Neural cell (in vitro differentiated cells): ENCODE results near the gene KIF14. TPM values are rescaled to one million over a fixed set of nuclear protein-coding genes. Genes with fewer than 3 reads are reported as not detected.

Experiments used
- H2AFZ ChIP-seq: fragments of 200-600, 300-800 bp; sonication (generic), shearing (Covaris generic); 2 replicates; pipeline ENCODE4 v1.6.0; 2014; ENCODE audit warnings: low read depth, mild to moderate bottlenecking, antibody characterized with exemption, low read length, moderate library complexity
- H3F3A ChIP-seq: fragments of 200-600 bp; shearing (Covaris generic); 2 replicates; pipeline ENCODE4 v1.6.1; 2016; ENCODE audit warnings: mild to moderate bottlenecking, moderate library complexity, mixed read lengths, antibody characterized with exemption, low read length; ENCODE audit not compliant: insufficient read depth, poor library complexity, severe bottlenecking
- H3K27ac ChIP-seq: fragments of 200-600, 300-800 bp; sonication (generic), shearing (Covaris generic); 2 replicates; pipeline ENCODE4 v1.5.1; 2014; ENCODE audit warnings: mild to moderate bottlenecking, low read length, moderate library complexity
- H3K27me3 ChIP-seq: fragments of 300-800, 200-600 bp; sonication (generic), shearing (Covaris generic); 2 replicates; pipeline ENCODE4 v1.6.0; 2014; ENCODE audit warnings: mild to moderate bottlenecking, low read depth, low read length, moderate library complexity; ENCODE audit not compliant: insufficient read depth
- H3K36me3 ChIP-seq: fragments of 300-800, 200-600 bp; sonication (generic), shearing (Covaris generic); 2 replicates; pipeline ENCODE4 v1.5.1; 2014; ENCODE audit warnings: mild to moderate bottlenecking, antibody characterized with exemption, low read length, moderate library complexity; ENCODE audit not compliant: insufficient read depth
- H3K4me2 ChIP-seq: fragments of 300-800, 200-600 bp; sonication (generic), shearing (Covaris generic); 2 replicates; pipeline ENCODE4 v1.6.0; 2014; ENCODE audit warnings: mild to moderate bottlenecking, low read length
- H3K4me3 ChIP-seq: fragments of 300-800, 200-600 bp; sonication (generic), shearing (Covaris generic); 2 replicates; pipeline ENCODE4 v1.5.1; 2014; ENCODE audit warnings: mild to moderate bottlenecking, low read length, moderate library complexity
- H3K79me2 ChIP-seq: fragments of 200-600 bp; shearing (Covaris generic); replicated peaks from 2 replicates; pipeline ENCODE4 v1.6.0; 2014; ENCODE audit warnings: mild to moderate bottlenecking, low read length, moderate library complexity; ENCODE audit not compliant: insufficient read depth
- H3K9ac ChIP-seq: fragments of 300-800, 200-600 bp; sonication (generic), shearing (Covaris generic); 2 replicates; pipeline ENCODE4 v1.6.1; 2016; ENCODE audit warnings: mild to moderate bottlenecking, low read length, mixed read lengths
- H3K9me2 ChIP-seq: fragments of 200-600 bp; shearing (Covaris generic); 2 replicates; pipeline ENCODE4 v1.6.1; 2016; ENCODE audit warnings: mild to moderate bottlenecking, low read length, mixed read lengths; ENCODE audit not compliant: insufficient read depth
- H3K9me3 ChIP-seq: fragments of 200-600, 300-800 bp; sonication (generic), shearing (Covaris generic); 2 replicates; pipeline ENCODE4 v1.6.1; 2016; ENCODE audit warnings: mild to moderate bottlenecking, mixed run types, low read length, moderate library complexity, mixed read lengths
- H4K20me1 ChIP-seq: fragments of 200-600 bp; shearing (Covaris generic); 2 replicates; pipeline ENCODE4 v1.6.1; 2016; ENCODE audit warnings: mild to moderate bottlenecking, mixed run types; ENCODE audit not compliant: insufficient read depth
- EP300 ChIP-seq: fragments of 450-650 bp; conservative IDR thresholded peaks from 2 replicates; pipeline ENCODE4 v1.6.1; 2014; ENCODE audit warnings: antibody characterized with exemption, mild to moderate bottlenecking, moderate library complexity; ENCODE audit not compliant: poor library complexity, severe bottlenecking
- EZH2 ChIP-seq: fragments of 200-600, 300-800 bp; shearing (Covaris generic), sonication (generic); IDR thresholded peaks from 2 replicates; pipeline ENCODE4 v1.6.1; 2014; ENCODE audit warnings: antibody characterized with exemption, low read length, borderline replicate concordance, mild to moderate bottlenecking; ENCODE audit not compliant: insufficient read depth, poor library complexity, severe bottlenecking
- MXI1 ChIP-seq: fragments of 450-650 bp; conservative IDR thresholded peaks from 2 replicates; pipeline ENCODE4 v1.6.1; 2014; ENCODE audit warnings: antibody characterized with exemption, mild to moderate bottlenecking; ENCODE audit not compliant: poor library complexity, severe bottlenecking
- POLR2AphosphoS5 ChIP-seq: IDR thresholded peaks from 2 replicates; pipeline ENCODE4 v1.6.1; 2012
- RAD21 ChIP-seq: fragments of 450-650 bp; conservative IDR thresholded peaks from 2 replicates; pipeline ENCODE4 v1.6.1; 2014; ENCODE audit warnings: antibody characterized with exemption, mild to moderate bottlenecking, moderate library complexity
- SMC3 ChIP-seq: fragments of 450-650 bp; conservative IDR thresholded peaks from 2 replicates; pipeline ENCODE4 v1.6.1; 2014; ENCODE audit warnings: antibody characterized with exemption, mild to moderate bottlenecking, moderate library complexity; ENCODE audit not compliant: poor library complexity
- TAF1 ChIP-seq: IDR thresholded peaks from 2 replicates; pipeline ENCODE4 v1.6.1; 2012; ENCODE audit warnings: low read depth
- polyA plus RNA-seq: library from polyadenylated mRNA; depleted of rRNA; stranded (reverse); fragments of >200 nt; gene quantifications from 2 replicates; pipeline ENCODE4 v1.2.3, GENCODE V29; 2014
- TF ChIP-seq, protein P1 (sequence below): IDR thresholded peaks from 2 replicates; pipeline ENCODE4 v1.6.1; 2012; ENCODE audit warnings: borderline replicate concordance
- TF ChIP-seq, protein P2 (sequence below): fragments of 450-650 bp; IDR thresholded peaks from 2 replicates; pipeline ENCODE4 v1.5.1; 2014; ENCODE audit warnings: antibody characterized with exemption, mild to moderate bottlenecking, moderate library complexity; ENCODE audit not compliant: poor library complexity, severe bottlenecking

Gene KIF14
- polyA plus RNA-seq, 1 donor from 2014 or later: 0.69 TPM

DNA sequence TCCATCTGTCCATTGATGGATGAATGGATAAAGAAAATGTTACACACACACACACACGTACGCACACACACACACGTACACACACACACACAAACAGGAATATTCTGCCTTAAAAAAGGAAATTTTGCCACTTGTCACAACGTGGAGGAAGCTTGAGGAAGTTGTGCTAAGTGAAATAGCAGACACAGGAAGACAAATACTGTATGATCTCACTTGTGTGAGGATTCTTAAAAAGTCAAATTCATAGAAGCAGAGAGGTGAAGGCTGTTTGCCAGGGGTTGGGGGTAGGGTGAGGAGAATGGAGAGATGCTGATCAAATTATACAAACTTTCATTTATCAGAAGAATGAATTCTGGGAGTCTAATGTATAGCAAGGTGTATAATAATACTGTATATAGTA is 73.2 kb downstream of the KIF14 start:
- no peak for TF ChIP-seq EP300
- no peak for TF ChIP-seq TAF1
- TF ChIP-seq RAD21: no peak
- no peak for TF ChIP-seq MXI1
- TF ChIP-seq SMC3: no peak
- TF ChIP-seq, protein P1, sequence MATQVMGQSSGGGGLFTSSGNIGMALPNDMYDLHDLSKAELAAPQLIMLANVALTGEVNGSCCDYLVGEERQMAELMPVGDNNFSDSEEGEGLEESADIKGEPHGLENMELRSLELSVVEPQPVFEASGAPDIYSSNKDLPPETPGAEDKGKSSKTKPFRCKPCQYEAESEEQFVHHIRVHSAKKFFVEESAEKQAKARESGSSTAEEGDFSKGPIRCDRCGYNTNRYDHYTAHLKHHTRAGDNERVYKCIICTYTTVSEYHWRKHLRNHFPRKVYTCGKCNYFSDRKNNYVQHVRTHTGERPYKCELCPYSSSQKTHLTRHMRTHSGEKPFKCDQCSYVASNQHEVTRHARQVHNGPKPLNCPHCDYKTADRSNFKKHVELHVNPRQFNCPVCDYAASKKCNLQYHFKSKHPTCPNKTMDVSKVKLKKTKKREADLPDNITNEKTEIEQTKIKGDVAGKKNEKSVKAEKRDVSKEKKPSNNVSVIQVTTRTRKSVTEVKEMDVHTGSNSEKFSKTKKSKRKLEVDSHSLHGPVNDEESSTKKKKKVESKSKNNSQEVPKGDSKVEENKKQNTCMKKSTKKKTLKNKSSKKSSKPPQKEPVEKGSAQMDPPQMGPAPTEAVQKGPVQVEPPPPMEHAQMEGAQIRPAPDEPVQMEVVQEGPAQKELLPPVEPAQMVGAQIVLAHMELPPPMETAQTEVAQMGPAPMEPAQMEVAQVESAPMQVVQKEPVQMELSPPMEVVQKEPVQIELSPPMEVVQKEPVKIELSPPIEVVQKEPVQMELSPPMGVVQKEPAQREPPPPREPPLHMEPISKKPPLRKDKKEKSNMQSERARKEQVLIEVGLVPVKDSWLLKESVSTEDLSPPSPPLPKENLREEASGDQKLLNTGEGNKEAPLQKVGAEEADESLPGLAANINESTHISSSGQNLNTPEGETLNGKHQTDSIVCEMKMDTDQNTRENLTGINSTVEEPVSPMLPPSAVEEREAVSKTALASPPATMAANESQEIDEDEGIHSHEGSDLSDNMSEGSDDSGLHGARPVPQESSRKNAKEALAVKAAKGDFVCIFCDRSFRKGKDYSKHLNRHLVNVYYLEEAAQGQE: no peak
- TF ChIP-seq POLR2AphosphoS5: no peak
- TF ChIP-seq, protein P2, sequence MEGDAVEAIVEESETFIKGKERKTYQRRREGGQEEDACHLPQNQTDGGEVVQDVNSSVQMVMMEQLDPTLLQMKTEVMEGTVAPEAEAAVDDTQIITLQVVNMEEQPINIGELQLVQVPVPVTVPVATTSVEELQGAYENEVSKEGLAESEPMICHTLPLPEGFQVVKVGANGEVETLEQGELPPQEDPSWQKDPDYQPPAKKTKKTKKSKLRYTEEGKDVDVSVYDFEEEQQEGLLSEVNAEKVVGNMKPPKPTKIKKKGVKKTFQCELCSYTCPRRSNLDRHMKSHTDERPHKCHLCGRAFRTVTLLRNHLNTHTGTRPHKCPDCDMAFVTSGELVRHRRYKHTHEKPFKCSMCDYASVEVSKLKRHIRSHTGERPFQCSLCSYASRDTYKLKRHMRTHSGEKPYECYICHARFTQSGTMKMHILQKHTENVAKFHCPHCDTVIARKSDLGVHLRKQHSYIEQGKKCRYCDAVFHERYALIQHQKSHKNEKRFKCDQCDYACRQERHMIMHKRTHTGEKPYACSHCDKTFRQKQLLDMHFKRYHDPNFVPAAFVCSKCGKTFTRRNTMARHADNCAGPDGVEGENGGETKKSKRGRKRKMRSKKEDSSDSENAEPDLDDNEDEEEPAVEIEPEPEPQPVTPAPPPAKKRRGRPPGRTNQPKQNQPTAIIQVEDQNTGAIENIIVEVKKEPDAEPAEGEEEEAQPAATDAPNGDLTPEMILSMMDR: no peak
- Histone ChIP-seq H3F3A (no peaks in the 10 kb centered on the region), H3K27me3 (no peaks in the 10 kb centered on the region), H3K4me2 (no peak overlapping the region), H3K36me3 (no peaks in the 10 kb centered on the region), H3K9me3 (no peaks in the 10 kb centered on the region), H2AFZ (no peak overlapping the region), H3K4me3 (no peak overlapping the region), H3K9ac (no peak overlapping the region), H3K79me2 (no peaks in the 10 kb centered on the region), H3K27ac (no peak overlapping the region), H3K9me2 (no peaks in the 10 kb centered on the region), H4K20me1 (no peaks in the 10 kb centered on the region)

DNA sequence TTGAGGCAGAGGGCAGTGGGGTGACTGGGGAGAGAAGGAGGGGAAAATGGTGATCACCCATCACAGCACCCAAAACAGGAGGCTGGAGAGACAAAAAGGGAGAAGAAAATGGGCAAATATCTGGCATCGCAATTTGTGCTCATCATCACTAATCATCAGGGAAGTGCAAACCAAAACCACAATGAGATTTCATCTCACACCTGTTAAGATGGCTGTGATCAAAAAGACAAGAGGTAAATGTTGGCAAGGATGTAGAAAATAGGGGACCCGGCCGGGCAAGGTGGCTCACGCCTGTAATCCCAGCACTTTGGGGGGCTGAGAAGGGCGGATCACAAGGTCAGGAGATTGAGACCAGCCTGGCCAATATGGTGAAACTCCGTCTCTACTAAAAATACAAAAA is 74.0 kb downstream of the KIF14 start:
- H2AFZ ChIP-seq: no peak overlapping the region
- no peak for TF ChIP-seq MXI1
- no peak for TF ChIP-seq TAF1
- TF ChIP-seq, protein P2: no peak
- no peak for TF ChIP-seq RAD21
- no peak for TF ChIP-seq EP300
- no peak for TF ChIP-seq SMC3
- TF ChIP-seq EZH2: no peak
- no peak for TF ChIP-seq POLR2AphosphoS5
- TF ChIP-seq, protein P1: no peak
- no peaks in the 10 kb centered on the region for H4K20me1 ChIP-seq

More for the DNA sequence above, 74.0 kb downstream of the KIF14 start:
- H3K4me2 ChIP-seq: no peak overlapping the region
- no peak overlapping the region for H3K27ac ChIP-seq
- no peaks in the 10 kb centered on the region for H3K27me3 ChIP-seq
- no peaks in the 10 kb centered on the region for H3K79me2 ChIP-seq
- H3F3A ChIP-seq: no peaks in the 10 kb centered on the region
- H3K9me3 ChIP-seq: no peaks in the 10 kb centered on the region
- H3K9ac ChIP-seq: no peak overlapping the region
- H3K4me3 ChIP-seq: no peak overlapping the region
- no peaks in the 10 kb centered on the region for H3K36me3 ChIP-seq
- H3K9me2 ChIP-seq: no peaks in the 10 kb centered on the region
